ENCODE measurements around the gene GGT5.

DNA sequence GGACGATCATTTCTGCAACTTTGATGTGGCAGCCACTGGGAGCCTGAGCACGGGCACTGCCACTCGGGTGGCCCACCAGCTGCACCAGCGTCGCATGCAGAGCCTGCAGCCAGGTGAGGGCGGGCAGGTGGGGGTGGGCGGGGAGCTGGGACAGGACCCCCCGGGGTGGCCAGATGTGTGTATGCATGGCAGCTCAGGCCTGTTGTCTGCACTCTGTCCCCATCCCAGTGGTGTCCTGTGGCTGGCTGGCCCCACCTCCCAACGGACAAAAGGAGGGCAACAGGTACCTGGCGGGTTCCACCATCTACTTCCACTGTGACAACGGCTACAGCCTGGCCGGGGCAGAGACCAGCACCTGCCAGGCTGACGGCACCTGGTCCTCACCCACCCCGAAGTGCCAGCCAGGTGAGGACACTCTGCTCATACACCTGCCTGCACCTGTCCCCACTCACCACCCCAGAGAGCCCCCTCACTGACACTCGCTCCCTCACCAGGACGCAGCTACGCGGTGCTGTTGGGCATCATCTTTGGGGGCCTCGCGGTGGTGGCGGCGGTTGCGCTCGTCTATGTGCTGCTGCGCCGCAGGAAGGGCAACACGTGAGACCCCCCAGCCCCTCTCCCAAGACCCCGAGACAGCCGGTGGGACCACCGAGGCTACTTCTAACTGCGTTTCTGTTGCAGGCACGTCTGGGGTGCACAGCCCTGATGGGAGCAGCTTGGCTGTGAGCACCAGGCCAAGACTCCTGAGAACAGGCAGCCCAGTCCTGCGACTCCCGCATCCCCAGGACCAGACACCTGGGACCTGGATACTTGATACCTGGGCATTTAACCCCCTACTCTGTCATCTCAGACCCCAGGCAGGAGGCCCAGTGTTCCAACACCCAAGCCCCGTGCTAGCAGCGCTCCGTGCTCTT, 56.9 kb downstream of the GGT5 start:
- TF ChIP-seq EZH2 (optimal IDR thresholded peaks at IDR 0.05; ENCODE audit: low read depth, low read length) = no peak
- TF ChIP-seq, protein P1, sequence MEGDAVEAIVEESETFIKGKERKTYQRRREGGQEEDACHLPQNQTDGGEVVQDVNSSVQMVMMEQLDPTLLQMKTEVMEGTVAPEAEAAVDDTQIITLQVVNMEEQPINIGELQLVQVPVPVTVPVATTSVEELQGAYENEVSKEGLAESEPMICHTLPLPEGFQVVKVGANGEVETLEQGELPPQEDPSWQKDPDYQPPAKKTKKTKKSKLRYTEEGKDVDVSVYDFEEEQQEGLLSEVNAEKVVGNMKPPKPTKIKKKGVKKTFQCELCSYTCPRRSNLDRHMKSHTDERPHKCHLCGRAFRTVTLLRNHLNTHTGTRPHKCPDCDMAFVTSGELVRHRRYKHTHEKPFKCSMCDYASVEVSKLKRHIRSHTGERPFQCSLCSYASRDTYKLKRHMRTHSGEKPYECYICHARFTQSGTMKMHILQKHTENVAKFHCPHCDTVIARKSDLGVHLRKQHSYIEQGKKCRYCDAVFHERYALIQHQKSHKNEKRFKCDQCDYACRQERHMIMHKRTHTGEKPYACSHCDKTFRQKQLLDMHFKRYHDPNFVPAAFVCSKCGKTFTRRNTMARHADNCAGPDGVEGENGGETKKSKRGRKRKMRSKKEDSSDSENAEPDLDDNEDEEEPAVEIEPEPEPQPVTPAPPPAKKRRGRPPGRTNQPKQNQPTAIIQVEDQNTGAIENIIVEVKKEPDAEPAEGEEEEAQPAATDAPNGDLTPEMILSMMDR (IDR thresholded peaks at IDR 0.05; ENCODE audit: low read length) = no peak
- TF ChIP-seq EZH2phosphoT487 (IDR thresholded peaks at IDR 0.05; ENCODE audit: low read length) = no peak

Data from MM.1S (cell line).